ENCODE data around the gene ZNF277.

ZNF277 gene, protein sequence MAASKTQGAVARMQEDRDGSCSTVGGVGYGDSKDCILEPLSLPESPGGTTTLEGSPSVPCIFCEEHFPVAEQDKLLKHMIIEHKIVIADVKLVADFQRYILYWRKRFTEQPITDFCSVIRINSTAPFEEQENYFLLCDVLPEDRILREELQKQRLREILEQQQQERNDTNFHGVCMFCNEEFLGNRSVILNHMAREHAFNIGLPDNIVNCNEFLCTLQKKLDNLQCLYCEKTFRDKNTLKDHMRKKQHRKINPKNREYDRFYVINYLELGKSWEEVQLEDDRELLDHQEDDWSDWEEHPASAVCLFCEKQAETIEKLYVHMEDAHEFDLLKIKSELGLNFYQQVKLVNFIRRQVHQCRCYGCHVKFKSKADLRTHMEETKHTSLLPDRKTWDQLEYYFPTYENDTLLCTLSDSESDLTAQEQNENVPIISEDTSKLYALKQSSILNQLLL

DNA sequence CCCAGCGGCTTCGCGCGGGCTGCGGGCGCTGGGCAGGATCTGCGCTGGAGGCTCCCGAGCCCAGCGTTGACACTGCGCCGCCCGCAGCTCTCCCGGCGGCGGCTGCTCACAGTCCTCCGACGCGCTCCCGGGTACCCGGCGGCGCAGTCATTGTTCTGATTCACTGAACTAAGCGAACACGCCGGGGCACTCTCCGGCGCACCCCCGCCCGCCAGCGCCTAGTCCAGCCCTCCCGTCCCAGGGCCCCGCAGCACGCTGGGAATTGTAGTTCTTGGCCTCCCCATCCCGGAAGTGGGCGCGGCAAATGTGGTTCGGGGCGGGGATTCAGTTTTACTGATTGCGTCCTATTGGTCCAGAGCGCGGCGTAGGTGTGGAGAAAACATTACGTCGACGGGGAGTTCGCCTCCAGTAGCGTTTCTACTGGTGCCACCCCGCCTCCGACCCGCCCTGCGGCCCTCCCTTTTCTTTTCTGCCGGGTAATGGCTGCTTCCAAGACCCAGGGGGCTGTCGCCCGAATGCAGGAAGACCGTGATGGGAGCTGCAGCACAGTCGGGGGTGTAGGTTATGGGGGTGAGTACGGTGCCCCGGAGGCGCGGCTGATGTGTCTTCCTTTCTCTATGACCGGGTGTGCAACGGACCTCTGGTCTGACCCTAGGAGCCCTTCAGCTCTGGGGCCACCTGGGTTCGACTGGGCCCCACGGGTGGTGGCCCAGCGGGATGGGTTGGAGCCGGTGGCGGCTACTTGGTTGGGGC, at the start of gene ZNF277, which contains the start of gene DOCK4:
ZNF277 (plus strand) TSS at position 458 of the 753 bp plus-strand sequence; CDS start at position 480, 22 bp downstream.
DOCK4 (minus strand) TSS at position 162 of the 753 bp plus-strand sequence. CDS start 261 bp downstream, outside the sequence.
- DNase-seq (ENCODE audit: low read depth): peak; percentile 97

DNA sequence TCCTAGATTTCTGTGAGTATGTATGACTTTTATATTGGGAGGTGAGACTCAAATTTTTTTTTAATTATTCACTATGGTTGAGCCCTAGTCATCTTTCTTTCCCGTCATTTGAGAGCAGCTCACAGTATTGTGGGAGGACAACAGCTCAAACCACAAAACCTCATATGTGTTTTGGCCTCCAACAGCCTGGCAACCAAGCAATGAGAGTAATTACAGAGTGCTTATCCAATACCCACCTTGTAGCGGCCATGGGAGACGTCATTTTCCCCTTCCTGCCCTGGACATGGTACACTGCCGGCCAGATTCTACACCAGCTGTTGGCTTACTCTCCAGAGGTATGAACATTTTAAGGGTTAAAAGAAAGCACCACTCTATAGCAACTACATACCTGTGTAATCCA, 49.4 kb upstream of the ZNF277 start:
- H3K4me3 ChIP-seq (ENCODE audit: low read depth, low read length): no peak overlapping the region
- peak; percentile 59 for DNase-seq (ENCODE audit: low read depth)

More for the DNA sequence above, at the start of gene ZNF277, which contains the start of gene DOCK4:
- H3K4me3 ChIP-seq (ENCODE audit: low read depth, low read length): peak within 1 kb of the TSS; percentile 97

DNA sequence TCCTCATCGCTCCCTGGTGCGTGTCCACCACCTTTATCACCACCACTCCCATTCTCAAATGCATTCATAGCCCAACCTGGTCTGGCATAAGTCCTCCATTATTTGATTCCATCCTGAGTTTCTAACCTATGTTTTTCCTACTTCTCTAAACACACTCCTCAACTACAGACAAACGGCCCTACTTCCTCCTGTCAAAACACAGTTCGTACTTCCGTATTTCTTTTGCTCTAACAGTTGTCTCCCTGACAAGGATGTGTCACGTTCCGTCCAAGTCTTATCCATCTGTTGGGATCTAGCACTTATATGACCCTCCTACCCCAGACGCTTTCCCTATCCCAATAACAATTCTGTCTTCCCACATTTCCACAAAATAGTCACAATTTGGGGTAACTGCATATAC, 47.1 kb upstream of the ZNF277 start:
- no peak overlapping the region for H3K4me3 ChIP-seq (ENCODE audit: low read depth, low read length)
- no peak for DNase-seq (ENCODE audit: low read depth)

DNA sequence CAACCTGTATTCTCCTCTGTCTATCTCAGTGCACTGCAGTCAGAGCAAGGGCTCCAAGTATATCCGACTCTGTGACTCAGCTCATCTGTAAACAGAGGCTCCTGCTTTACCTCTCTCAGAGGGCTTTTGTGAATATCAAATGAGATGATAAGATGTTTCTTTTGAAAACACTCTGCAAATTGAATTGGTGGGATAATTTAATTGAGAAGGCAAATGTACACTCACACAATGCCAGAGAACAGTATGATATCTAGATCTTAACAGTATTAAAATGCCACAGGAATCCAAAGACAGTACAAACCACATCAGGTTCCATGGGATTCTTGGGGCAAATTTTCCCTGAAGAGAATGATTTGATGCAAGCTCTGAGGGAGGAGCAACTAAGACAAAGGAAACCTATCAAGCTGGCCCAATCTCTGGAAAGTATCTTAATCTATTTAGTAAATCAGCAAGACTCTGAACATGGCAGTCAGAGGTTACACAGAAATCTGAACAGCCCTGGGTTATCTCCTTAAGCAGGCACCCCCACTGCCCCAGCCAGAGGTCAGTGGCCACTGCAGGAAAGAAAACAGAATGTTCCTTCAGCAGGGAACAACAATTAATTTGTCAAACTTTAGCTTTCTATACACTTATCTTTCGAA, 46.2 kb upstream of the ZNF277 start:
- DNase-seq (ENCODE audit: low read depth): no peak
- no peak overlapping the region for H3K4me3 ChIP-seq (ENCODE audit: low read depth, low read length)

DNA sequence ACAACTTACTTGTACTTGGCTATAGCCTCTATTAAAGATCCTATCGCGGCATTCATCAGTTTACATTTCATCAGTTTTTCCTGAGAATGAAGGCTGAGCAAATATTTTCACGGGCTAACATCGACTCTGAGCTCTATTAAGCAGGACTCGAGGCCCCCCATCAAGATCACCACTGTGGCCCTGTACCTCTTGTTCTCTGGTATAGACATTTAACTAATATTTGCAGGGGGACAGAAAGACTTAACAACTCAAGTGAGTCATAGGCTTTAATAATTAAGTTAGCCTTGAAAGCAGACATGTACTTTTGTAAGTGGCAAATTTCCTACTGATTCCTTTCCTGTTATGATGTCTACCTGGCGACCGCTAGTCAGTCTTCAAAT, 45.7 kb upstream of the ZNF277 start:
- no peak for DNase-seq (ENCODE audit: low read depth)
- H3K4me3 ChIP-seq (ENCODE audit: low read depth, low read length): no peak overlapping the region

DNA sequence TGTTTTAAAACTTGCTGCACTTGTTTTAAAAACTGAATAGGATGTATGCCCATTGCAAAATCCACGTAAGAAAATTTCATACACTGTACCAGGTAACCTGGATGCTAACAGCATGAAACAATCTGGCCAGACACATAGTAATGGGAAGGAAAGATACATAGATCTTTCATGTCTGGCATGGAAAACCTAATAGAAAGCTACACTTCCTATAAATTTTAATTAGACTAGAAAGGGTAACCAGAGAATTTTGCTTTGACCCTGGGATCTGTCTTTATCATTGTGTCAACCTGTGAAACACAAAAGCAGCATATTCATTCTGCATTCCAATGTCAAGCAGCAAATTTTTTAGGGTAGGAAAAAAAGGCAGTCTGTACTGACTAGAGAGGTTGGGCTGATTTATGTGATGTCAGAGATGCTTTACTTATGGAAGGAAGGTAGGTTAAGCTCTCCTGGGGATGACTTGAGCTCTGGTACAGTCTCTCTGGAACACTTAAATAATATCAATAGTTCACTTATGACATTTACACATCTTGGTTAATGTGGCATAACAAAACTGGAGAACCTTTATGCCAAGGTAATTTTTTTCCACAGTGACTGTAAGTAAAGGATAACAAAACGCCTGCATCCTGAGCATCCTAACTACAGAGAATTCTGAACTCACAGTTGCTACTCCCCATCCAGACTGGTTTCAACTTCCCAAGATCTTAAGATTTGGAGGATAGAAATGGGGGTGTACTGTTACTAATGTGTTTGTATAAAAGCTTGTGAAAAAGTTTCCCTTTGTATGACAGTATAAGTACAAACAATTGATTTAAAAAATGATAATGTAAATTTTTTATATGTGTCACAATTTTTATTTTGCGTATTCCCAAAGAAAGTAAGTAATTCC, 45.0 kb upstream of the ZNF277 start:
- no peak overlapping the region for H3K4me3 ChIP-seq (ENCODE audit: low read depth, low read length)
- DNase-seq (ENCODE audit: low read depth): no peak

DNA sequence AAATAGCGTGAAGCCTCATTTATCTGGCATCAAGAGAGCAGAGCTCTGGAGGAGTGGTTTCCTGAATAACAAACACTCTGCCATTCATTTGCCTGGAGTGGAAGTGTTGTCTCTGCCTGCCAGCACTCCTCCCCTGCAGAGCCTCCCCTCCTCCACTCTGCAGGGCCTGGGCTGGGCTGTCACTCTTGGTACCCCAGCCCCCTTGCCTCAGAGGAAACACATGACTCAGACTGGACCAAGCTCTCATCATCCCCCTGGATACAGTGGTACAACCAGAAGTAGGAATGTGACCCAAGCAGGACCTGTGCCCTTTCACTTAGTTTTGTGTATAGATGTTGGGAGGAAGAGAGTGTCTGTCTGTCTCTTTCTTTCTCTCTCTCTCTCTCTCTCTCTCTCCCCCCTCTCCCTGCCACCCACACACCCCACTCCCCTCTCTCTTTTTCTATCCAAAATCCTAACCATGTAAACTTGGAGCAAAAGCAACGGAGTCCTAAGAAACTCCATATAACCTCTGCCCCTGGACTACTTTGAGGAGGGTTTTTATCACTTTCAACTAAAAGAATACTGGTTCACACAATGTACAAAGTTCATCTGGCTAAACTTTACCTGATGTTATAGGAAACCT, 44.2 kb upstream of the ZNF277 start:
- DNase-seq (ENCODE audit: low read depth): peak; percentile 58
- no peak overlapping the region for H3K4me3 ChIP-seq (ENCODE audit: low read depth, low read length)

DNA sequence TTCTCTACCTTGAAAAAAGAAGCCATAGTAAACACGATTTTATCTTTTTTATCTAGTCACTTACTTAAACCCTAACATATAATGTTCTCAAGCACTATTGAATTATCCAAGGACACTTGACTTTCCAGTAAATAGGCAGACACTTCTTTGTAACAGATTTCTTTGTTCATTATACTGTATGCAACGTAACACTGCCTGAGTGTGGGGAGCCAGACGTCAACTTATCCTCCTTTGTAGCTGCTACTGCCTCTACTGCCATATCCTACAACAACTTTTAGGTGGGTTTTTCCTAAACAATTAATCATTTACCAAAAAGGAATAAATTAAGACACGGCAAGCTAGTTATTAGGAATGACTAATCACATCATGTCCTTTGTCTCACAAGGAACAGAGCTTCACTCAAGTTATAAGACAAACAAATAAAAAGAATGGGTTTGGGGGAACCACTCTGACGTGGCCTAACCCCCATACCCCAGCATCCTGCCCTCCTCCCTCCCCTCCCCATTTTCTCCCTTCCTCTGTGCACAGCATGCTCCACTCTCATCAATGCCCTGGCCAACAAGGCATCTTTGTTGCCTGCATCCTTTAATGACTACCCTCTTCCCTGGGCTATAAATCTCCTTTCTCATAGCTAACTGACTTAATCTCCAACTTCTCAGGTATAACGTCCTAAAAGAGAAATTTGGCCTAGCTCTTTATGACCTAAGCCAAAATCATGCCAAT, 43.5 kb upstream of the ZNF277 start:
- DNase-seq (ENCODE audit: low read depth): no peak
- H3K4me3 ChIP-seq (ENCODE audit: low read depth, low read length): no peak overlapping the region

DNA sequence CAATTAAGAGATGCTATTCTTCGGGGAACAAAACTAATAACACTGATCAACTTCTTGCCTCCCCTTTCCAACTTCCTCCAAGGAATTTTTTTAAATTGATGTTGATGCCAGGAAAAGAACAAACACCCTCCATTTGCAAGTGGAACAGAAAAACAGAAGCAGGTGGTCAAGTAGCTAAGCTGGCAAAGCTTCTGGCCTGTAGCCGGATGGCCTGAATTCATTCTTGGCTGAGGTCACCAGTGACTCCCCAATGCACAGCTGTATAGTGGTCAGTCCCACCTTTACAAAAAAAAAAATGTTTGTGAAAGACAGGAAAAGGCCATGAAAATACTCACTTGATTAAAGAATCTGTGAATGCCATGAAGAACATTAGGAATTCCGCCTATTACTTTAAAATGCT, 39.3 kb upstream of the ZNF277 start:
- no peak overlapping the region for H3K4me3 ChIP-seq (ENCODE audit: low read depth, low read length)
- no peak for DNase-seq (ENCODE audit: low read depth)

DNA sequence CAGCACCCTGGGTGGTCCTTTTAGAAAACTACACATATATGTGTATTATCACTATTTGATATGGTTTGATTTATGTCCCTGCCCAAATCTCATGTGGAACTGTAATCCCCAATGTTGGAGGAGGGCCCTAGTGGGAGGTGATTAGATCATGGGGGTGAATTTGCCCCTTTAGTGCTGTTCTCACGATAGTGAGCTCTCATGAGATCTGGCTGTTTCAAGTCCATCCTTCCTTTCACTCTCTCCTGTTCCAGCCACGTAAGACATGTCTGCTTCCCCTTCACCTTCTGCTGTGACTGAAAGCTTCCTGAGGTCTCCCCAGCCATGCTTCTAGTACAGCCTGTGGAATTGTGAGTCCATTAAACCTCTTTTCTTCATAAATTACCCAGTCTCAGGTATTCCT, 37.6 kb upstream of the ZNF277 start:
- DNase-seq (ENCODE audit: low read depth): no peak
- H3K4me3 ChIP-seq (ENCODE audit: low read depth, low read length): no peak overlapping the region

DNA sequence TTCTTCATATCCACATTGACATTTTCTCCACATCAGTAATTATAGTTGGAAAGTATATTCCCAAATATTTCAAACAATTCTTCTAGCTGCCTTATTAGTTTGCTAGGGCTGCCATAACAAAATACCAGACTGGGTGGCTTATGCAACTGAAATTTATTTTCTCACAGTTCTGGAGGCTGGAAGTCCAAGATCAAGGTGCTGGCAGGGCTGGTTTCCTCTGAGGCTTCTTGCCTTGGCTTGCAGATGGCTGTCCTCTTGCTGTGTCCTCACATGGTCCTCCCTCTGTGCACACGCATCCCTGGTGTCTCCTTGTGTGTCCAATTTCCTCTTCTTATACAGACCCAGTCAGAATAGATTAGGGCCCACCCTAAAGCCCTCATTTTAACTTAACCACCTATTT, 34.8 kb upstream of the ZNF277 start:
- no peak for DNase-seq (ENCODE audit: low read depth)
- no peak overlapping the region for H3K4me3 ChIP-seq (ENCODE audit: low read depth, low read length)

DNA sequence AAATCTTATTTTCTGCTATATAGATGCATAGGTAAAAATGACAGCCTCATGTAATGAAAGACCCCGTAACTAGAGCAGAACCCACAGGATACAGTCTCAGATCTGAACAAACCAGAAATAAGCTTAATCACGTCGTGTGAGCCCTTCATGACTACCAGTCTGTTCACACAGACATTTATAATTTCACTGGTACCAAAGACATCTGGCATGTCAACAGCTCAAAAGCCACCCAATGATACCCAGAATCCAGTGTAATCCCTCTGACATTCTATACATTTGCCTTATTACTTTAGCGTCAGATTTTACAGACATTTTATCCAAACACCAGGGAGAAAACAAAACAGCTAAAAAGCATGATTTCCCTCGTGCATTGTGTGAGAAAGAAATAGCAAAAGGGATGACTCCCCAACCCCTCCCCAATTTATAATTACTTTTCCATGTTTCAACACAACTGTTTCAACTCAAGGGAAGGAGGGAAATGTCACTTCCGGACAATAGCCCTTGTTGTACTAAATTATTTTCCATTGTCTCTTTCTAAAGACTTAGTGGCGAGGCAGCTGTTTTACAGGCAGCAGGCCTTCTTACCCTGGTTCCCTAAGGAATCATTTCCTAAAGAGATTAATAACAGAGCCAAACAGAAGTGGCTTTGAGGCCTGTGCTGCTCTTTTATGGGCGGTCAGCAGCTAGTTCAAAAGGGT, 33.5 kb upstream of the ZNF277 start:
- no peak overlapping the region for H3K4me3 ChIP-seq (ENCODE audit: low read depth, low read length)
- no peak for DNase-seq (ENCODE audit: low read depth)

DNA sequence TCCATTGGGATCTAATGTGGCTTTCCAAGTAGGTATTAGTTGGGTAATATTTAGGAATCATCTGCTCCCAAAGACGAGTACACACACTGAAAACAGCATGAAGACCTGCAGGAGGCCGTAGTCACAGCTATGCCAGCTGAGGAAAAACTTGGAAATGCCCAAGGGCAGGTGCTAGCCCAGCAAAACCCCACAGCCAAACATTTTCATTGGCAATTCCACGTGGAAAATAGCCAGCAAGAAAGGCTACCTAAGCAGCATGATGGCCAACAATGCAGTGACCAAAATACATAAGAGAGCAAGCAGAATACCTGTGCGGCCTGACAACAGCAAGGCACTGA, 33.0 kb upstream of the ZNF277 start:
- no peak for DNase-seq (ENCODE audit: low read depth)
- no peak overlapping the region for H3K4me3 ChIP-seq (ENCODE audit: low read depth, low read length)

DNA sequence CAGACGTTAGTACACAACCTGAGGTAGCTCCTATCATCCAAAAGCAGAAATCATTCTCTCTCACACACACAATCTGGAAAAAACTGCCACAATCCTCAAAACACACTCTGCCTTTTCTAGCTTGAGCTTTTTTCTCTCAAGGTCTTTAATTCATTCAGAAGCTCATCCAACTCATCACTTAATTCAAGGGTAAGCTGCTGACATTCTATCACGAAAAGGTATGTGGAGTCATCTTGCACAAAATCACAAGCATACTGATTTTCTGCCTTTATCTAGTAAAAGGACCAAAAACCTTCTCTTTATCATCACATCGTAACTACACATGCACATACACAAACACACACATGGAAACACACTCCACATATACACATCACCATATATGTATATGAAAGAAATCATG, 32.3 kb upstream of the ZNF277 start:
- H3K4me3 ChIP-seq (ENCODE audit: low read depth, low read length): no peak overlapping the region
- DNase-seq (ENCODE audit: low read depth): no peak

DNA sequence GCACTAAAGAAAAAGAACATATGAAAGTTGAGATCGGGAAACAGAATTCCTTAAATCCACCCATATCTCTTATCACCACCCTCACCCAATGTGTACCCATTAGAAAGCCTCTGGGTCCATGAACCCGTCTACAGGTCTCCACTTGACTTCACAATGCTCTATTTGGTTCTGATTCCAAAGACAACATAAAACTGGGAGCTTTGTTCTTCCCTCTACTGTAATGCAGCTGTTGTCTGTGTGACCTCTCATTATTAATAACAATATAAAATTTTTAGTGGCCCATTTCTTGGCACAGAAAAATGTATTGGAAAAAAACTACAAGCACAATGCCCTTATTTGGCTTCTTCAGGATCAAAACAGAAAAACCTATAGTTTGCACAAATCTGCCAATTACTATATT, 30.3 kb upstream of the ZNF277 start:
- DNase-seq (ENCODE audit: low read depth): no peak
- no peak overlapping the region for H3K4me3 ChIP-seq (ENCODE audit: low read depth, low read length)

DNA sequence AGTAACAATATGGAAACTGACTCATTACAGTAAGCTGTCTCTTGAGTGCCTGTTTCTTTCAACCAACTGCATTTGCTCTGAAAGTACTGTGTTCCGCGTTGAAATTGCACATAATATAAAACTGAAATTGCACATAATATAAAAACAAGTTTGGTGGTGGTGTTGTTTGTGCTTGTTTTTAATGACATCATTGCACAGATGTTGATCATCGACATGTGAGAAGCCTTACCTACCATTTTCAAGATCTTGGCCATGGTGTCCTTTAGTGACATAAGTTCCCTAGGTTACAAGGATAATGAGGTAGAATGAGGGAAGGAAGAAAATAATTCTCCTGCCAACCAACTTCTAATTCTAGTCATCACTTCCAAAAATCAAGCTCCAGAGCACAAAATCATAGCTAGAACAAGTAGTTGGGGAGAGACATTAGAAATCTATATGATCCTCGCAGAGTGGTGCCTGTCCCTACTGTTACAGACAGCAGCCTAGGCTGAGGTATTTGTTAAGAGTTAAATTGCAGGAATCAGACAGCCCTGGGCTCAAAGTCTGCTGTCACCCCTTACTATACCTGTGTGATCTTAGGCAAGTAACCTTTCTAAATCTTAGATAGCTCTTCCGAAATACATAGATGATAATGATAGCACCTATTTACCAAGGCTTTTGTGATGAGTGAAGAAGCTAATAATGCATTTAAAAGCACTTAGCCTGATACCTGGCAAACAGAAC, 29.6 kb upstream of the ZNF277 start:
- DNase-seq (ENCODE audit: low read depth): no peak
- no peak overlapping the region for H3K4me3 ChIP-seq (ENCODE audit: low read depth, low read length)

DNA sequence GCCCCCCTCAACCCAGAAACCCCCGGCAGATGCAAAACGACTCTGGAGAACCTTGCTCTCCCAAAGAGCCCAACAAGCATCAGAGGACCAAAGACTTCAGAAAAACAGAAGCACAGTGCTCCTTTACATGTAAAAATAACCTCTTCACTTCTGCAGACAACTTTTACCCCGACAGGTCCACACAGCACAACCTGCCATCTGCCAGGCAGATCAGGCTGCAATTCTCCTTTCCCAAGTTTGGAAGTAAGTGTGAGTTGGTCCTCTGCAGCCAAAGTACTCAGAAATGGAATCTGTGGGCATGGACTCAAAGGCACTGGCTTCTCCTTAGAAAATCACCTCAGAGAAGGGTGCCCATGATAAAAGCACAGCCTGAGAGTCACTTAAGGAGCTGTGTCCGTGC, 26.3 kb upstream of the ZNF277 start:
- no peak for DNase-seq (ENCODE audit: low read depth)
- H3K4me3 ChIP-seq (ENCODE audit: low read depth, low read length): no peak overlapping the region
